Cardiac fibroblast (primary cell): Measurements from ENCODE around the gene PPP1CB.

Experiments used
- DNase-seq, 2 donors: peaks; one replicate each; pipeline versions ENCODE4 v3.0.0 to v3.0.0-alpha.2; 2010; ENCODE audit warnings: low read depth in 2 of 2
- H3K4me3 ChIP-seq, 2 donors: replicated peaks in 1 of 2; 1 replicate in 1 of 2; 2 replicates in 1 of 2; pipeline ENCODE4 v1.5.1; 2011; ENCODE audit warnings: low read depth in 2 of 2, low read length in 2 of 2, mild to moderate bottlenecking in 2 of 2, moderate library complexity in 1 of 2
- TF ChIP-seq, protein P1 (sequence below): IDR thresholded peaks from one replicate; pipeline ENCODE4 v1.5.1; 2011; ENCODE audit warnings: low read depth, mild to moderate bottlenecking, low read length, inconsistent platforms

Gene PPP1CB

DNA sequence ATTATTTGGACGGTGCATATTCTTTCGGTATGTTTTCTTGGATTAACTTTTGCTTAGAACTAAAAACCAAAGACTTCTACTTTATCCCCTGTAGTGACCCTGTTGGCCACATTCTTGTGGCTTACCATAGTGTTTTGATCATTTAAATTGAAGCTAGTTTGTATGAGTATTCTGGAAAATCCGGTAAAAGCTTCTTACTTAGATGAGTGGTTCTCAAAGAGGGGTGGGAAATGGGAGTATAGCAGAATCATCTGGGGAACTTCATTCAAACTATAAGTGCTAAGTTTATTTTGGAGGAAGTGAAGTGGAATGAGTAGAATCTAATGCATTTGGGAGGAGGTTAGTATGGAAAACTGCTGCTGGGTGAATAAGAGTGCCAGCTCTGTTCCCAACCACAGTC lies 3.8 kb downstream of the PPP1CB start:
- no peak overlapping the region for H3K4me3 ChIP-seq
- TF ChIP-seq, protein P1, sequence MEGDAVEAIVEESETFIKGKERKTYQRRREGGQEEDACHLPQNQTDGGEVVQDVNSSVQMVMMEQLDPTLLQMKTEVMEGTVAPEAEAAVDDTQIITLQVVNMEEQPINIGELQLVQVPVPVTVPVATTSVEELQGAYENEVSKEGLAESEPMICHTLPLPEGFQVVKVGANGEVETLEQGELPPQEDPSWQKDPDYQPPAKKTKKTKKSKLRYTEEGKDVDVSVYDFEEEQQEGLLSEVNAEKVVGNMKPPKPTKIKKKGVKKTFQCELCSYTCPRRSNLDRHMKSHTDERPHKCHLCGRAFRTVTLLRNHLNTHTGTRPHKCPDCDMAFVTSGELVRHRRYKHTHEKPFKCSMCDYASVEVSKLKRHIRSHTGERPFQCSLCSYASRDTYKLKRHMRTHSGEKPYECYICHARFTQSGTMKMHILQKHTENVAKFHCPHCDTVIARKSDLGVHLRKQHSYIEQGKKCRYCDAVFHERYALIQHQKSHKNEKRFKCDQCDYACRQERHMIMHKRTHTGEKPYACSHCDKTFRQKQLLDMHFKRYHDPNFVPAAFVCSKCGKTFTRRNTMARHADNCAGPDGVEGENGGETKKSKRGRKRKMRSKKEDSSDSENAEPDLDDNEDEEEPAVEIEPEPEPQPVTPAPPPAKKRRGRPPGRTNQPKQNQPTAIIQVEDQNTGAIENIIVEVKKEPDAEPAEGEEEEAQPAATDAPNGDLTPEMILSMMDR, result no peak
- peak in 1 of 2 donors; percentile 28 for DNase-seq

DNA sequence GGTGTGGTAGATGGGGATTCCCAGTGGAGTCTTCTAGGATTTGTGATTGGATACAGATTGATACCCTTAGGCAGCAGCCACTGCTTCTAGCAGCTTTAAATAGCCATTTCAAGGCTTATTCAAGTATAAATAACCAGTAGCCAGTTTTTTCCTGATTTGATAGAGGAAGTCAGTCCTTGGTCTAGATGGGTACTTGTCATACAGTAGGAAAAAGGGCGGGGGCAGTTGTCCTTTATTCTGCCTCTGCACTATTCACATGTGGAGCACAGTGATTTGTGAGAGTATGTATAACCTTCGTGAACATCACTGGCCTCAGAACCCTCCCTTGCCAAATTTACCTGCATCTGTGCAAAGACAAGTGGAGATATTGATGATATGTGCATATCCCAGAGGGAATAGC lies 6.8 kb downstream of the PPP1CB start:
- no peak for DNase-seq
- TF ChIP-seq, protein P1, result no peak
- no peak overlapping the region for H3K4me3 ChIP-seq

DNA sequence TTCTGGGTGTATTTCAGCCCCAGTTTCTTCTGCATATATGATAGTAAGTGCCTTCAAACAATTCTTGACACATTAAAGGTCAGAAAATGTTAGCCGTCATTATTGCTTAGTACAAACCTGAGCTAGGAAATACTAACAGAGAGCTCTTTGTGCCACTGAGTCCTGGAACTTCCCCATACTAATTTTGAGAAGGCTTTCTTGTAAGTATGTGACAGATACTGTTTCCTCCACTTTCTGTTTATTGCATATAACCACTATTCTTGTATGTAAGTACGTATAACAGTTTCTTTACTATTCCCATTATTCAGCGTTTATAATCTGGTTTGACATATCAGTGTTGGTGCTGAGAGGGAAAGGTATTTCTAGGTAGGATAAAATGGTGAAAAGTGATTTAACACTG lies 9.8 kb downstream of the PPP1CB start:
- no peak overlapping the region for H3K4me3 ChIP-seq
- DNase-seq, result no peak
- TF ChIP-seq, protein P1, result no peak

DNA sequence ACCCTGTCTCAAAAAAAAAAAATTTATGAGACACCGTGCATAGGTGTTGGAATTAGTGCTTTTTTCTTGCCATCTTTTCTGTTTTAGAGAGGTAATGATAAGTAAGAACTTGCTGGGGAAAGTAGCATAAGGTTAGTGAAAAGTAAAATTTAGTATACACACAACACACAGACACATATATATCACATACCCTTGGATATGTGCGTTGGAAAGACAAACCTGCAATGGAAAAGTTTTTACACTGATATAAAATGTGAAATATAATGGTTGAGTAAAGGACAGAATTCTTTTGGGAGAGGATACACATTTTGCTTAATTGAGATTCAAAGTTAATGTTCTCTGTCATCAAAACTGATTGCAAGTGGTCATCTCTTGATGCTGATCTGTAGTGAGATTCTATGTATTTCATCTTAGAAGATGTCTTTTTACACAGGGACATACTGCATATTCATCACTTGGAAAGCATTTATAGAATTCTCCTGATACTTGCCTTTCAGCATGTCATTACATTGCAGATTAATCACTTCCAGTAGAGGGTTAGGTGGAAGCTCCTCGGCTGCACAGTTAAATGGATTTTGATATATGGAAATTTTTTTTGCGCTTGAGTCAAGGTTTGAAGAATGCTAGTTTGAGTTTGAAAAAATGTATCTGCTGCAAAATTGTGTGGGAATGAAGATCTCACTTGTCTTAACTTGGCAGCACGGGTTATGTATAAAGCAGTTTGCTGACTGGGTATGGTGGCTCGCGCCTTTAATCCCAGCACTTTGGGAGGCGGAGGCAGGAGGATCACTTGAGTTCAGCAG lies 13.5 kb downstream of the PPP1CB start:
- TF ChIP-seq, protein P1, result no peak
- no peak overlapping the region for H3K4me3 ChIP-seq
- DNase-seq, result peak in 1 of 2 donors; percentile 49

DNA sequence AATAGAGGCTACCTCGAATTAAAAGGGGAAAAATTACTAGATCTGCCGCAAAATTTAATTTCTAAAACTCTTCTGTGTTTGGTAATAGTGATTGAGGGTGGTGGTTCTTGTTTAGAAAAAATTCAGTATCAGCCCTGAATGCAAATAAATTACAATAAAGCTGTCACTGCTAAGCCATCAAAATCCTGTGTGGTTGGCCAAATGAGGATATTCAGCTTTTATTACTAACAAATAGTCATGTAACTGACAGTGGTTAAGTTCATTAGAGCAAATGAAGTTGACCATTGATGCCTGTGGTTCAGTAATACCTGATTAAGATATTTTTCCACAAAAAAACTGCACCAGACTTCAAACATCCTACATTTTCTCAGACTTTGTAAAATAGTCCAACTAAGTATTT lies 14.4 kb downstream of the PPP1CB start:
- TF ChIP-seq, protein P1, result no peak
- no peak for DNase-seq
- H3K4me3 ChIP-seq, result no peak overlapping the region

DNA sequence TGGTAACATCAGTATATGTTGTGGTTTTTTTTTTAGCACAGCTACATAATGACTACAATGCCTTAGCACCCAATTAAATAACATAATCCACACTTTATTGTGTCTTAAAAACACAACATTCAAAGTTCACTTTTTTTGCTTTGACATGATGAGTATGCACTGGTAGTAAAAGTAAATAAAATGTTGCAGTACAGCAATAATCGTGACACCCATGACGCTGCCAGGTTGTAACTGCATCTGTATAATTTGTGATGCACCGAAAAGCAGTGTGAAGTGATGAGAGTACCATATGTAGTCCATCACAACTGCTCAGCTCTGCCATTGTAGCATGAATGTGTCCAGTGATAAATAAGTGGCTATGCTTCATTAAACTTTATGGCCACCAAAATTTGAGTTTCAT lies 15.7 kb downstream of the PPP1CB start:
- no peak overlapping the region for H3K4me3 ChIP-seq
- TF ChIP-seq, protein P1, result no peak
- DNase-seq, result no peak

DNA sequence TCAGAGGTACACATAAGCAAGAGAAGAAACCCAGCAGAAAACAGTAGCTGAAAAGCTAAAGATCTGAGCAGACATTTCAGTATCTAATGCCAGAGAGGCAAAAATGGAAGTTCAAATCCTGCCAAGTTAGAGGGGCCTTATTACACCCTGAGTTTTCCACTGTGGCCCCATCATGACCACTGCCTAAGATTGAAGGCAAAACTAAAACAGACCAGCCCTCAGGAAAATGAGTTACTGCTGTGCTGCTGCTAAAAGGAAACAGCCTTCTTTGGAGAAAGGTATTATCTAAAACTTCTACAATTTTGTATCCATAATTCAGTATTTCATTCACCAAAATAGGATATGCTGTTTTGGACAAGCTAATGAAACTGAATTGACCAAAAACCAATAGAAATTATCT lies 16.8 kb downstream of the PPP1CB start:
- no peak for DNase-seq
- H3K4me3 ChIP-seq, result no peak overlapping the region
- TF ChIP-seq, protein P1, result no peak
